Stimulated activated CD4-positive, alpha-beta T cell treated with anti-CD3 and anti-CD28 coated beads, Interleukin-4, amount 100 ng/mL, for 1 hour (primary cell): Measurements from ENCODE around the gene OR2C1.

Experiments used
- DNase-seq: peaks from one replicate; pipeline ENCODE4 v3.0.0-alpha.2; 2020

Gene OR2C1

GRCh38 chr16:3400779-3401688, 45.3 kb downstream of the OR2C1 start, which contains the start of the genes ZNF174 and ZSCAN32:
Gene ZNF174, plus strand, starts transcription at chr16:3401215. Its CDS starts 790 bp downstream, at chr16:3402005.
Gene ZSCAN32, minus strand, starts transcription at chr16:3401004. Its CDS starts 3,447 bp downstream, at chr16:3397557.
- peak; percentile 97 for DNase-seq

- no peak for DNase-seq
Observed at GRCh38 chr16:3401719-3402397, 46.2 kb downstream of the OR2C1 start.
